NCI-H1417 treated with DMSO at 0.1 percent for 48 hours (cell line): ENCODE data around the gene RBM20.
"Not testable (repeated sequence)": the region's sequence is repeated elsewhere in the genome, so short reads cannot be mapped to it uniquely, and the experiment has no call there.

Experiments
- DNase-seq: peaks from one replicate; lab custom pipeline; 2025; lab: John Stamatoyannopoulos, UW

The RBM20 gene

DNA sequence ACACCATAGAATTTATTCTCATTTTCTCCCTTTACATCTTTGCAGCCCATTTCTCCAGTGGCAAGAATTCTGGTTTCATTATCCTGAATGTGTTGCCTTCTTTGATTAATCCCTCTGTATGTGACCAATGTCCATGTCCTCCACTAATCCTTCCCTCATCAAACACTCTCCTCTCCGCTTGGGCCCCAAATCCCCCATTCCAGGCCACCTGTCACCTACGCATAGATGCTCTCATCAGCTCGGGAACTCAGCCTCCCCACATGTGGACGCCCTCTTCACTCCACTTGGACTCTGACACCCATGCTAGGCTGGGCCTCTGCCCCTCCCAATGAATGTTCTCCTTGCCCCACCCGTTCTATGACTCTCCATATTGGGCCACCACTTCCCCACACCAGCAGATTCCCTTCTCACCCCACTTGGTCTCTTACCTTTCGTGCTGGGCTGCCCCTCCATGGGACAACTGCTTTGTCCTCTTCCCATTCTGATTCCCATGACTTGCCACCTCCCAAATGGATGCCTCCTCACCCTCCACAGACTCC is 18.7 kb upstream of the RBM20 start:
- DNase-seq = no peak

DNA sequence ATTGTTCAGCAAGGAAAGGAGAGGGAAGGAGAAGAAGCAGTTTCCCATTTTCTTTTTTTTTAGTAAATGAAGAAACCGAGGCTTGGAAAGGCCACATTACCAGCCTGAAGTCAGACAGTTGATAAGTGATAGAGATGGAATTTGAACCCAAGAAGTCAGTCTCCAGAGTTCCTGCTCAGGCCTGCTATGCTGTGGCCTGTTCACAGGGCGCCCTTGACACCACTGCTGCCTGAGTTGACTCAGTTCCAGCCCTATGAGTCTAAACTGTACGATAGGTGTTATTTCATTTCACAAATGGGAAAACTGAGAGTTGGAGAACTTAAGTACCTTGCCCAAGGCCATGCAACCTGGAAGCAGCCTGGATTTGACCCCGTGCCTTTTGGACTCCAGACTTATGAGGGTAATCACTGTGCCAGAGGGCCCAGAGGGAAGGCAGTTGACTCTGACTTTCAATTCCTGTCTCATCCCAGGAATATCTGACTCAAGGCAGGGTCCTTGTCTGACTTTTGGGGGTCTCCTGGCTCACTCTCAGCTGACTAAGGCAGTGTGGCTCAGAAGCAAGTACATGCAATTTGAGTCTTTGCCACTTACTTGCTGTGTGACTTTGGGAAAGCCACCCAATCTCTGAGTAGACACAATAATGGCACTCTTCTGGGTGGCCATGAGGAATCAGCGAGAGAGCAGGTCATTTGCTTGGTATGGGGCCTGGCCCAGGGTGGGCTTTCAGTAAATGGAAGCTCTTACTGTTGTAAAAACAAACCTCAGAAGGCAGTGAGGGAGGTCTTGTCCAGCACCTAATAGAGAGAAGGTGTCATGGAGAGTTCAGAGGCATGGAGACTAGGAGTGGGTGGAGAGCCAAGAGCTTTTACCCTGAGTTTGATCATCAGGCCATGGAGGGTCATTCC is 17.9 kb upstream of the RBM20 start:
- no peak for DNase-seq

DNA sequence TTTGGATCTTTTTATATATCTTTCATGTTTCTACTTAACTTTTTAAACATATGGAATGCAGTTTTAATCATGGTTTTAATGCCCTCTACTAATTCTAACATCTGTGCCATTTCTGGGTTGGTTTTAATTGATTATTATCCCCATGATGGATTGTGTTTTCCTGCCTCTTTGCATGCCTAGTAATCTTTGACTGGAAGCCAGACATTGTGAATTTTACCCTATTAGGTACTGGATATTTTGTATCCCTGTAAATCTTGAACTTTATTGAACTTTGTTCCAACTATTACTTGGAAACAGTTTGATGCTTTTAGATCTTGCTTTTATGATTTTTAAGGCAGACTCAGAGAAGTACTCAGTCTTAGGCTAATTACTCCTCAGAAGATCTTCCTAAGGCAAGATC is 16.0 kb upstream of the RBM20 start:
- DNase-seq = no peak

DNA sequence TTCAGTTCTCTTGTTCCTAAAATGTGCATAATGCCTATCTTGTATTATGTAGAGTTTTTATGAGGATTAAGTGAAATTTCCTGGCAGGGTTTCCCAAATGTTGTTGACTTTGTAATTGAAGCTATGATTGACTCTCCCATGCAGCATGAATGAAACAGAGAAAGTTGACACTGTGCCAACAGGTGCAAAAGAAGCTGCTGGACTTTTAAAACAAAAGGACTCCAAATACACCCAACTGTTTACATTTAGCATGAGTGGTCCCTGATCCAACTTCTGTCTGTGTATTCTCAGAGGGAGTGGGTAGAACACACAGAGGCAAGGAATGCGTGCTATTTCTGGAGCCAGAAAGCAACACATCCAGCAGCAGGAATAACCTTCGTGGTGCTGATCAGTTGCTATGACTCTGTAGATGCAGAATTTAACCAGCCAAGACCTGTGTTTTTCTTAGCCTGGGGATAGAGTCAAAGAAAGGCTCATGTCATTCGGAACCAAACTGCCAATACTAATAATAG is 14.4 kb upstream of the RBM20 start:
- DNase-seq = peak; percentile 67

DNA sequence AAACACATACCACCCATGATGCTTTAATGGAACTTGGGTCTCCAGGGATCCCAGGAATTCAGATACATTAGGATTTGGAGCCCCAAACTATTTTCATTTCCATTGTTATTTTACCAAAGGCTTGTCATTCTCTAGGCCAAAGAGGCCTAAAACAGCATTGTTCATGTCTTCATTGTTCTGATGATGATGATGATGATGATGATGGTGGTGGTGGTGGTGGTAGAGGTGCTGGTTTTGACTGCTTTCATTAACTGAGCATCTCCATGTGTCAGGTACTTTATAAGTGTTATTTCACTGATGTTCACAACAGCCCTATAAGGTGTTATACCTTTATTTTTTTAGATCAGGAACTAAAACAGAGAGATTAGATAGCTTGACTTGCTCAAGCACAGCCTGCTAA is 12.2 kb upstream of the RBM20 start:
- no peak for DNase-seq

DNA sequence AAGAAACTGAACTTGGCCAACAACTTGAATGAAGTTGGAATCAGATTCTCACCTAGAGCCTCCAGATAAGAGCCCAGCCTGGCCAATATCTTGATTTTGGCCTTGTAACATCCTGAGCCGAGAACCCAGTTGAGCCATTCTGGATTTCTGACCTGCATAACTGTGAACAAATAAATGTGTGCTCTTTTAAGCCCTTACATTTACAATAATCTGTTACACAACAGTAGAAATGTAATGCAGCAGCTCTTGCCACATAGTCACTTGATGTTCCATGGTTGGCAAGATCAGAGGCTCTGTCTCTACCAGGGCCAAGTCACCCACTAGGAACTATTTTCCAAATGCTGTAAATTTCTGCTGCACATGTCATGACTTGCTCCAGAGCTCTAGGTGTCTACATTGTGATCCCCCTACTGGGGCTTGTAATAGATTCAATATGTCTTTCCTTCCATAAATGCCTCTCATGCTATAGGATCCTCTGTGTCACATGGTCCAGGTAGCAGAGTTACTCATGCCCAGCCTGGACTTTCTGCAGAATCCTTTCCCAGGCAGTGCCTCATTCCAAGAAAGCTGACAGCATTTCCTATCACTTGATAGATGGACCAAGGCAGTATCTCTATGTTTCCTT is 11.4 kb upstream of the RBM20 start:
- no peak for DNase-seq

DNA sequence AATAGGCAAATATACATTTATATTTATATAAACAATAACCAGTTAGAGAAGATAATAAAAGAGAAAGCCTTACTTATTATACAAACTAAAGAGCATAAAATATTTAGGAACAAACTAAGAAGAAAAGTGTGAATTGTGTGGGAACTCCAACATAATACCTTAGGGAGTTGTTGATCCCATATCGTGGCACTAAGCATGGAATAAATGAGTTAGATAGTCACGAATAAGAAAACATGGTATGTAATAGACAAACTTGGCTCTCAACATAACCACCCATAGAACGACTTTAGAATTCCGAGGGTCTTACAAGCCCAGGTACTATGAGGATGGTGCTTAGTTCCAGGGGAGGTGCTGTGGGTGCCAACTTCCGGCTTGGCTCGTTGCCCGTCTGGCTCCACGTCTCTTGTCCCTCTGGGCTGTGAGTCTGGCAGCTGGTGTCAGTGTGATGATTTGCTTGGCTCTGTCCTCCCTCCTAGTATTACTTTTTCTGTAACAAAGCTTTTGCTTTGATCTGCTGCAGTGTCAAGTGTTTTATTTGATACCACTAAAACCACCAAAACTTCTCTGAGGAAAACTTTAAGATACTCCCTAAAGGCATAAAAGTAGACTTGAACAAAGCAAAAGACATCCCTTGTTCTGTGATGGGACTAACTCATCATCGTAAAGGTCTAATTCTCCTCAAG is 9.5 kb upstream of the RBM20 start:
- no peak for DNase-seq

DNA sequence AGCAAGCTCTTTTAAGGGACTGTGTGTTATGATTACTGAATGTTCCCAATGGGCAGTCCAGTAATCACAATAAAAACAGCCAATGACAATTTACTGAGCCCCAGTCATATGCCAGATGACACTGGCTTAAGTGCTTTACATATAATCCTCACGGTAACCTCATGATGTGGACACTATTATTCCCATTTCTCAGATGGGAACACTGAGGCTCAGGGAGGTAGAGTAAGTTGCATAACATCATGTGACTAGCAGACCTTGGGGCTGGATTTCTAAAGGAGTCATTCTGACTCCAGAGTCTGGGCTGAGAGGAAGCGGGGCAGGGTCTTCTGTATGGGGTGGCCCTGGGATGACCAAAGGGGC is 7.6 kb upstream of the RBM20 start:
- DNase-seq = no peak

DNA sequence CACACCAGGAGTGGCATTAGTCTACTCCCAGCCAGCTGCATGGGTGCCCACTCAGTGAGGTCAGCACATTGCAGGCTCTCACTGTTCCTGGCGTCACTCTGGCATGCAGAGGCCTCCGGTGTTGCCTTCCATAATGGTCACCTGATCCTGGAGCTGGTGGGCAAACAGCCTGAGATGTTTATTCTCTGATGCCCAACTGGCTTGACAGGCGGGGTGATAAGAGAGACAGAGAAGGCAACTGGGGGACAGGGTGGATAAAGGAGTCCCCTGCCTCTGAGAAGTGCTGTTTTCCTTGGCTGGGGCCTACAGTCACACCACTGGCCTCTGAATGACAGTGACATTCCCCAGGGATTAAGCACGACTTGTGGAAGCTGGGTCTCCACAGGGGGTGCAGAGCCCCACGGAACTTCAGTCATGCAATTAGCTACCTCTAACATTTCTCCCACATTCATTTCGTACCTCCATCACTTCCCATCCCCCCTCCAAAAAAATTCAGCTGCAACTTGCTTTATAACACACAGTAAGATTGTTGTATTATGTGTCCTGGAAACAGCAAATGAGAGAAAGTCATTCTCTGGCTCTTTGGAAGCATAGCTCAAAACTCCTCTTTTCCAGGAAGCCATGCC is 7.1 kb upstream of the RBM20 start:
- DNase-seq = no peak

DNA sequence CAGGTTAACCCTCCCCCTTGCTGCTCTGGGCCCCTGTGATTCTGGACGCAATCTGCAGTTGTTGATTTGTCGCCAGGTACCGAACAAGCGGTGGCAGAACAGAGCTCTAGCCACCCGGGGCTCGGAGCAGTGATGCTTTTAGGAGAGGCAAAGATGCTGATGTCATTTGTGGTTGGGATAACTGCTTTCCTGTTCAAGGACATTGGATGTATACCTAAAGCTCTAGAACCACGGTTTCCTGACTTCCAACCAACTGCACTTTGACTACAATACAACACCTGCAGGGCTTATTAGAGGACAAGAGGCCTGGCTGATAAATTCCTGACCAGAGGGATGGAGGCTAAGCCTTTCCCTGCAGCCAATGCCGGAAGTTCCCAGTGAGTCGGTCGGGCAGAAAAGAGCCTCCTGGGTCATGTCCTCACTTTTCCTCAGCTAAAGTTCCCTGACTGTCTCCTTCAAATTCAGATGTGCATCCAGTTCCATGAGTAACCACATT is 6.5 kb upstream of the RBM20 start:
- DNase-seq = no peak

DNA sequence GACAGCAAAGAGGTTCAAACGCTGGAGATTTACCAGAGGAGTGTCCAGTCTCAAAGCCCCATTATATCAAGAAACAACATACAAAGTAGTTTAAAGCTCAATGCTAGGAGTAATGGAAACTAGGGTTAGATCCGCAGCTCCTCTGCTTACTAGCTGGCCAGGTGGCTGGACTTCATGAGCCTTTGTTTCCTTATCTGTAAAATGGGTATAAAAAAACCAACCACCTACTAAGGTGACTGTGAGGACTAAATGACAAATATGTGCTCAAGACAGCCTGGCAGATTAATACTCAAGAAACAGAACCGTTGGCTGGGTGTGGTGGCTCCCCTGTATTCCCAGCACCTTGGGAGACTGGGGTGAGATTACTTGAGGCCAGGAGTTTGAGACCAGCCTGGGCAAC is 5.8 kb upstream of the RBM20 start:
- no peak for DNase-seq

DNA sequence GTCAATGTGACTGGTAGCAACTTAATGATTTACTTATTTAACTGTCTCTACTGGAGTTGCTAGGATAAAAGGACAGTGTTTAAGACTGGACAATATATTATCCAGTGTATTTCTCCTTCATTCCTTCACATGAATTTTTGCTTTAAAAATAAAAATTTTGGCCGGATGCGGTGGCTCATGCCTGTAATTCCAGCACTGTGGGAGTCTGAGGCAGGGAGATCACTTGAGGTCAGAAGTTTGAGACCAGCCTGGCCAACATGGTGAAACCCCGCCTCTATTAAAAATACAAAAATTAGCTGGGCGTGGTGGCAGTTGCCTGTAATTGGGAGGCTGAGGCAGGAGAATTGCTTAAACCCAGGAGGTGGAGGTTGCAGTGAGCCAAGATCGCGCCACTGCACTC is 5.1 kb upstream of the RBM20 start:
- not testable (repeated sequence) for DNase-seq

DNA sequence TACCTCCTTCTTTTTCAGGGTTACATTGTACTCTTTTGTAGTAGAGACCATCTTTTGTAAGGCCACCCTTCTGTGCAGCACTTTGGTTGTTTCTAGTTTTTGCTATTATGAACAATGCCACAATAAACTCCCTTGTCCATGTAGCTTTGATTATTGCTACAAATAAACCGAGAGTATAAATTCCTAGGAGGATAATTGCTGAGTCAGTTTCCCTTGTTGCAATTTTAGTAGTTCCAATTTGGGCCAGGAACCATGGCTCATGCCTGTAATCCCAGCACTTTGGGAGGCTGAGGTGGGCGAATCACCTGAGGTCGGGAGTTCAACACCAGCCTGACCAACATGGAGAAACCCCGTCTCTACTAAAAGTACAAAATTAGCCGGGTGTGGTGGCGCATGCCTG is 4.3 kb upstream of the RBM20 start:
- DNase-seq = not testable (repeated sequence)

DNA sequence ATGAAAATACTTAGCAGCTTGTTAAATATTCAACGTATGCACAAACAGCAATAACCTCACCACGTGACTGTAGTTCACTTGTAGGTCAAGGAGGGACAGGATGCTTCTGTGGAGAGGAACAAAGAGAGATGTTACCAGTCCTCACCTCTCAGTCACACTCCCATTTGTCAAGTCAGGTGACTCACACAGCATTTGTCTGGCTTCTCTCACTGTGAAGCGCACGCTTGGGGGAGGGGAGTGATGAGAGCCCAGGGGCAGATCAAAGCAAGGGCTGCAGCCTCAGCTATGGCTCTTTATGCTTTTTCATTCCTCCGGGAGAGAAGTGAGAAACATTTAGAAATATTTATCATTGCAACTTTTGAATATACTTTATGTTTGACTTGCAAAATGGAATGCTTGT is 2.9 kb upstream of the RBM20 start:
- DNase-seq = no peak

DNA sequence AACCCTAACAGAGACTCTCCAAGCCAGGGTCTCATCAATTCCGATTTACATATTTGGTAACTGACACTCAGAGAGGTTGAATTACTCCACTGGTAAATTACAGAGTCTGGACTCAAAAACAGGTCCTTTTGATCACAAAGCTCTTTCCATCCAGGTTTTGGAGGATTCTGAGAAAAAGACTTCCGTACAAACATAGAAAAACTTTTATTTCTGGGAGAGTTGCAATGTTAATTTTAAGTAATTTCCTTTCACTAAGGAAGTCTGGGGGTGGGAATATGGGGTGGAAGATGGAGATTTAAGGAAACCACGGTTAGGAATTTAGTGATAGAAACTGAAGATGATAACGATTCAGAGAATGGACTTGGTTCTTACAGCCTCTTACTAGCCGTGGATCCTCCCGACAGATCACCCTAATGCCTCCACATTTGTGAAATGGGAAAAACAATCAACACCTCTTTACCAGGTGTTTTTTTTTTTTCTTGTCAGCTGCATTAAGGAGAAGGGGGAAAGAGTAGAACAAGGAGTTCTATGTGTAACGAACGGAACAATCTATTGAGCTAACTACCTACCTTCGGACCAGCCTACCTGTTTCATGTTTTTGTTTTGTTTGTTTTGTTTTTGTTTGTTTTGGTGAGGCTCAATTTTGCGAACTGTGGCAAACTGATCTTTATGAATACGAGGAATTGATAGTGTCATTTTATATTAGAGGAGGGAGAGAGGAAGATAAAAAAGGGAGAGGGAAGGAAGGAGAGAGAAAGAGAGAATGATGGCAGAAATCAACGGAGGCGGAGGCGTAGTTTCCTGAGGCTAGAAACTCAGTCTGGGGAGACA is 1.7 kb upstream of the RBM20 start:
- DNase-seq = no peak

DNA sequence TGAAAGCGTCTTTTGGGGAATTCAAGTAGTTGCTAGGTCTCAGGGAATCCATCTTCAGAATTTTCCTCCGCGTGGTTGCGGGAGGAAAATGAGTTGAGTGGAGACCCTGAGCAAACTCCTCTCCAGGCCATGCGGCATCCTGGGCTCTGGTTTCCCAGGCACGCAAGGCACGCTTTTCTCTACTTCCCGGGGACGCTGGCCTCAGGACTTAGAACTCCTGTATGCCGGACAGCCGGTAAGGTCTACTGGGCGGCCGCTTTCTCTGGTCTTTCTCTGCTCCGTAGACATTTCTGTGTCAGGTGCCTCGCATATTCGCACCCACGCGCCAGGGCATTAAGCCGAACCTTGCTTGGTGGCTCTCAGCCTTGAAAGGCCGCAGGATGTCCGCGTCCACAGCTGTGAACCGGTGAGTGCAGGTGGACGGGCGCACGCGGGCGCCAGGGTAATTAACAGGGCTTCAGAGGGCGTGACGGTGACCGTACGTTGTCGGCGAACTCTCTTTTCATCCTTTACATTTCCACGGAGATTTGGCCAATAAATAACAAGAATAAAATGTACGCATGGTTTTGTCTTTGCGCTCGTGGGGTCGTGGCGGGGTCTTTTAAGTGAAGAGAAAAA is 992 bp upstream of the RBM20 start:
- DNase-seq = no peak

DNA sequence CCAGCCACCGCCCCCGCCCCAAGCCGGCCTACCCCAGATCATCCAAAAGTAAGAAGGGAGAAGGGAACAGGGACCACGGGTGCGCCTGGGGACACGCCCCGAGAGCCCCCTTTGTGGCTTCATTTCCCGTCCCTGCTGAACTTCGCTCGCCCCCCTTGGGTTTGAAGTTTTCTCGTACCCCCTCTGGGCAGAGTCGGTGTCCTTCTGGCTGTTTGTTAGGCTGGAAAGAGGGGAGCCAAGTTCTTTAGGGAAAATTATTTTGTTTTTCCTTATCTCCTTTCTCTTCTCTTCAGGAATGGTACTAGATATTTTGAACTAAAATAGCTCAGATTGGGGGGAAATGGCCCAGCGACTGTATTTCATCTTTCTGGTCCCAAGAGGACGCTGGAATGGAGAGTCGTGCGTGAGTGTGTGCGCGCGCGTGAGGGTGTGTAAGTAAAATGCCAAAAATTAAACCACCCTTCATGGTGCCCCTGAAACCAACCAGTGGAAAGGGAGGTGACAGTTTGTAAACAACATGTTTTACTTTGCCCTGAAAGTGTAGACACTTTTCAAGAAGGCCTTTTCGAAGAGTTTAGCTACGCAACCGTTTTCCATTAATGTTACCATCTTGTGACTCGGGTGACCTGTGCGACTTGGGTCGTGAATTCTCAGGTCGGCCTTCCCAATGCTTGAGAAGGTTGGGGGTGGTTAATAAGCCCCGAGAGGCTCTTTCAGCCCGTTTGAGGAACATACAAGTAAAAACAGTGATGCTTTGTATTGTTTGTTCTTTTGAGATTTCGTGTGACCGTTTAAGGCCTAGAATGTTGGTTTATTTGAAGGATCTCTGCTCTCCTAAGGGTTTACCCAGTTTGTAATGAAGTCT is 694 bp downstream of the RBM20 start:
- DNase-seq = no peak

DNA sequence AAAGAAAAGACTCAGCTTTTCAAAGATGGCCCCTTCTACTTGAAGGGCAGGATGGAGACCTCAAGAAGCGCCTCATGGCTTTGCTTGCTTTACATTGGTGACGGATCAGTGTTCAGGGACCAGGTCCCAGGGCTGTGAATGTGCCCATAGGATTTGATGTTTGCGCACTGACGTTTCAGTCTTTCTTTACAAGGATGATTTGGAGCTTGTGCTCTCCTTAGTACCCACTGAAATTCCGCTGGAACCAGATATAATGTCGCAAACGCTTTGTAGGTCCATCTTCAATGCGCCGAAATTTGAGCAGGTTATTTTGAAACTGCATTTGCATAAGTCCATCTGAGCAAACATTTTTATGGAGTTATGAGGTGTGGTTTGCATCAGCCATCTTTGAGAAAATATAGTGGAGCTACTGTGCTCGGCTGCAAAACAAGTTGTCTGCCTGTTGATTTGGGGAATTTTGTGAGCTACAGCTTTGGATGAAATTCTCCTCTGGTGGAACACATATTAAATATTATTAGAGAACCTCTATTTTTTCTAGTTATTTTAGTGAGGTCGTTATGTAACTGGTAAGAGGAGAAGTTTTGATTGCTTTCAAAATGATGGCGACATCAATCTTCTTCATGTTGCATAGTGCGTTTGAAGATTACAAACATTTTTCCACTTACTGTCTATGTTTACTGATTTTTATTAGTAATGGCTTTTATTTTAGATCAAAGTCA is 2.4 kb downstream of the RBM20 start:
- DNase-seq = no peak

DNA sequence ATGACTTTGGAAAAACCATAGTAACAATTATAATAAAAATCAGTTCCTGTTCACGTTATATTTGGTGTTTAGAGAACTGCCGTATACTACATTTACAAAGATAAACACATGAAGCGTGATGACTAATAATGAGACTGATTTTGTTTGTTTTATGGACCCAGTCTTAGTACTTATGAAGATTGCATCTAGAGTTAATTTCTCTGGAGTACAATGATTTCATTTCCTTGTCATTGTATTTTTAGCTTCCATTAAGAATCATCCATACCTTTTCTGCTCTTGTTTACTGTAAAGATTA is 2.9 kb downstream of the RBM20 start:
- no peak for DNase-seq
